DOHH2 (cell line): ENCODE measurements around the gene BABAM2.

Experiments
- EZH2phosphoT487 ChIP-seq: fragments of 200-600 bp; sonication (generic); IDR thresholded peaks from 2 replicates; pipeline ENCODE4 v1.6.1; 2017; ENCODE audit warnings: borderline replicate concordance, mild to moderate bottlenecking, antibody characterized with exemption, low read length, moderate library complexity, mixed read lengths
- TF ChIP-seq, protein P1 (sequence below): fragments of 200-600 bp; sonication (generic); IDR thresholded peaks from one replicate; pipeline ENCODE4 v1.5.1; 2014; ENCODE audit warnings: antibody characterized with exemption, mild to moderate bottlenecking, low read depth, low read length; ENCODE audit not compliant: poor library complexity, severe bottlenecking

DNA sequence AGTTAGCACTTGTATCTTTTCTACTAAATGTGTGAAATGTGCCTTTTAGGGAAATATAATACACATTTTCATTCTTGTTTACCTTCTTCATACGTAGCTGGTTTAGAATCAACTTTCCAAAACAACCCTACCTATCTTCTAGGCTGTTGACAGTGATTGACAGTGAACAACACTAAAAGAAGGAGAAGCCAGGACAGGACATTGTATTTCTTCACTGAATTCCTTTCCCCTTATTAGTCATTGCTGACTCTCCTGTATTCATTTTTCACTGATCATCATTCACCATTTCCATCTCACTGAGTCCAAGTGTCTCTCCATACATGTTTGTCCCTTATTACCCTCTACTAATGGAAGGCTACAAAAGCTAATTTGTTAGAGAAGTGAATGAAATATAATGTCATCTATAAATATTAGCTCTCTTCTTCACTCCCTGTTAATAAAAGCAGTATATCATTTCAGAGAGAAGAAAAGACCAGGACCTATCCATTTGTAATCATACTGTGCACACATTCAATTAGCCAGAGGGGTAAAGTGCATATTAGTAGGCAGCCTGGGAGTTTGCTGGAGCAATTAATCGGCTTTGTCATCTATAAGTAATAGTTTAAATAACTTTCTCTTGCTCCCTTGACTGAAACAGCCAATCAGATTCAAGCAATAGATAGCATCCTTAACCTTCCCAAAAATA is 309.6 kb downstream of the BABAM2 start:
- TF ChIP-seq, protein P1, sequence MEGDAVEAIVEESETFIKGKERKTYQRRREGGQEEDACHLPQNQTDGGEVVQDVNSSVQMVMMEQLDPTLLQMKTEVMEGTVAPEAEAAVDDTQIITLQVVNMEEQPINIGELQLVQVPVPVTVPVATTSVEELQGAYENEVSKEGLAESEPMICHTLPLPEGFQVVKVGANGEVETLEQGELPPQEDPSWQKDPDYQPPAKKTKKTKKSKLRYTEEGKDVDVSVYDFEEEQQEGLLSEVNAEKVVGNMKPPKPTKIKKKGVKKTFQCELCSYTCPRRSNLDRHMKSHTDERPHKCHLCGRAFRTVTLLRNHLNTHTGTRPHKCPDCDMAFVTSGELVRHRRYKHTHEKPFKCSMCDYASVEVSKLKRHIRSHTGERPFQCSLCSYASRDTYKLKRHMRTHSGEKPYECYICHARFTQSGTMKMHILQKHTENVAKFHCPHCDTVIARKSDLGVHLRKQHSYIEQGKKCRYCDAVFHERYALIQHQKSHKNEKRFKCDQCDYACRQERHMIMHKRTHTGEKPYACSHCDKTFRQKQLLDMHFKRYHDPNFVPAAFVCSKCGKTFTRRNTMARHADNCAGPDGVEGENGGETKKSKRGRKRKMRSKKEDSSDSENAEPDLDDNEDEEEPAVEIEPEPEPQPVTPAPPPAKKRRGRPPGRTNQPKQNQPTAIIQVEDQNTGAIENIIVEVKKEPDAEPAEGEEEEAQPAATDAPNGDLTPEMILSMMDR, result no peak
- no peak for TF ChIP-seq EZH2phosphoT487
